Loucy (cell line): ENCODE results near the gene OR52M1.

Experiments
- H2AFZ ChIP-seq: fragments of 200-600 bp; sonication (generic); 2 replicates; pipeline ENCODE4 v1.6.0; 2016; ENCODE audit warnings: antibody characterized with exemption, mild to moderate bottlenecking, low read length, moderate library complexity
- H3F3A ChIP-seq: fragments of 200-600 bp; 2 replicates; pipeline ENCODE4 v1.6.0; 2016; ENCODE audit warnings: antibody characterized with exemption, low read depth, mild to moderate bottlenecking
- H3K27me3 ChIP-seq: fragments of 200-600 bp; sonication (generic); 2 replicates; pipeline ENCODE4 v1.6.1; 2014; ENCODE audit warnings: low read length, mild to moderate bottlenecking; ENCODE audit not compliant: insufficient read depth, poor library complexity, severe bottlenecking
- H3K36me3 ChIP-seq: fragments of 200-600 bp; sonication (generic); 2 replicates; pipeline ENCODE4 v1.6.1; 2016; ENCODE audit warnings: low read length; ENCODE audit not compliant: insufficient read depth
- H3K4me1 ChIP-seq: fragments of 200-600 bp; sonication (generic); 2 replicates; pipeline ENCODE4 v1.5.1; 2014; ENCODE audit warnings: low read length, mild to moderate bottlenecking; ENCODE audit not compliant: insufficient read depth, poor library complexity, severe bottlenecking
- H3K4me2 ChIP-seq: fragments of 200-600 bp; sonication (generic); 2 replicates; pipeline ENCODE4 v1.6.0; 2014; ENCODE audit warnings: antibody characterized with exemption, low read length, low read depth, mild to moderate bottlenecking; ENCODE audit not compliant: poor library complexity, severe bottlenecking
- H3K4me3 ChIP-seq: fragments of 200-600 bp; sonication (generic); 2 replicates; pipeline ENCODE4 v1.5.1; 2014; ENCODE audit warnings: low read length, mild to moderate bottlenecking, mixed read lengths; ENCODE audit not compliant: poor library complexity, severe bottlenecking
- H3K79me2 ChIP-seq: fragments of 200-600 bp; sonication (generic); 2 replicates; pipeline ENCODE4 v1.6.1; 2014; ENCODE audit warnings: low read length; ENCODE audit not compliant: insufficient read depth
- H3K9ac ChIP-seq: fragments of 200-600 bp; sonication (generic); 2 replicates; pipeline ENCODE4 v1.6.0; 2014; ENCODE audit warnings: mild to moderate bottlenecking, low read depth, low read length, moderate library complexity; ENCODE audit not compliant: poor library complexity, severe bottlenecking
- H3K9me2 ChIP-seq: fragments of 200-600 bp; sonication (generic); replicated peaks from 2 replicates; pipeline ENCODE4 v1.6.1; 2016; ENCODE audit warnings: low read depth, low read length, mixed read lengths
- H3K9me3 ChIP-seq: fragments of 200-600 bp; sonication (generic); 2 replicates; pipeline ENCODE4 v1.6.1; 2014; ENCODE audit warnings: mild to moderate bottlenecking, antibody characterized with exemption, low read length, low read depth; ENCODE audit not compliant: insufficient read depth
- H4K20me1 ChIP-seq: fragments of 200-600 bp; sonication (generic); 2 replicates; pipeline ENCODE4 v1.6.0; 2014; ENCODE audit warnings: antibody characterized with exemption, low read length, mild to moderate bottlenecking; ENCODE audit not compliant: insufficient read depth, poor library complexity, severe bottlenecking
- EZH2phosphoT487 ChIP-seq: fragments of 200-600 bp; IDR thresholded peaks from 2 replicates; pipeline ENCODE4 v1.6.1; 2018; ENCODE audit warnings: antibody characterized with exemption, mild to moderate bottlenecking, moderate library complexity, borderline replicate concordance
- TF ChIP-seq, protein P1 (sequence below): fragments of 200-600 bp; sonication (generic); conservative IDR thresholded peaks from 2 replicates; pipeline ENCODE4 v1.5.1; 2014; ENCODE audit warnings: mild to moderate bottlenecking, antibody characterized with exemption, low read length

Gene OR52M1

DNA sequence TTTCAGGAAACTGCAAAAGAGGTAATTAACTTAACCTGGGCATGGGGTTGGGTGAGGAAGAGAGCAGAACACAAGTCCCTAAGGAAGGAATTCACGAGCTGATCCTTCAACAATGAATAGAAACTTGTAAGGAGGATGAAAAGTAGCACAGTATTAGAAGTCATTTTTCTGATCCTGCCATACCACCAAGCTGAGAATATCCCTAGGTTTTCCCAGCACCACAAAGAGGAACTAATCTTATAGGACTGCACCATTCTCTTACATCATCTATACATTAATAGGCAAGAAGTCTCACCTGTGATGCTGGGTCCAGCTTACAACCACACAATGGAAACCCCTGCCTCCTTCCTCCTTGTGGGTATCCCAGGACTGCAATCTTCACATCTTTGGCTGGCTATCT lies 48.7 kb downstream of the OR52M1 start, which contains the start of gene OR52I1:
Gene OR52I1, plus strand, starts transcription at position 301 of the 400 bp plus-strand sequence. Its CDS starts 0 bp downstream, at position 301.
- Histone ChIP-seq H3K9me3 (no peaks in the 10 kb centered on the region), H3K27me3 (no peaks in the 10 kb centered on the region), H3K4me3 (no peak within 1 kb of the TSS), H4K20me1 (no peaks in the 10 kb centered on the region), H3K4me2 (no peak within 1 kb of the TSS), H3F3A (no peaks in the 10 kb centered on the region), H3K36me3 (no peaks in the 10 kb centered on the region), H3K9me2 (no peaks in the 10 kb centered on the region), H2AFZ (no peak within 1 kb of the TSS), H3K9ac (no peak within 1 kb of the TSS), H3K4me1 (no peaks in the 10 kb centered on the region), H3K79me2 (no peaks in the 10 kb centered on the region)
- TF ChIP-seq, protein P1, sequence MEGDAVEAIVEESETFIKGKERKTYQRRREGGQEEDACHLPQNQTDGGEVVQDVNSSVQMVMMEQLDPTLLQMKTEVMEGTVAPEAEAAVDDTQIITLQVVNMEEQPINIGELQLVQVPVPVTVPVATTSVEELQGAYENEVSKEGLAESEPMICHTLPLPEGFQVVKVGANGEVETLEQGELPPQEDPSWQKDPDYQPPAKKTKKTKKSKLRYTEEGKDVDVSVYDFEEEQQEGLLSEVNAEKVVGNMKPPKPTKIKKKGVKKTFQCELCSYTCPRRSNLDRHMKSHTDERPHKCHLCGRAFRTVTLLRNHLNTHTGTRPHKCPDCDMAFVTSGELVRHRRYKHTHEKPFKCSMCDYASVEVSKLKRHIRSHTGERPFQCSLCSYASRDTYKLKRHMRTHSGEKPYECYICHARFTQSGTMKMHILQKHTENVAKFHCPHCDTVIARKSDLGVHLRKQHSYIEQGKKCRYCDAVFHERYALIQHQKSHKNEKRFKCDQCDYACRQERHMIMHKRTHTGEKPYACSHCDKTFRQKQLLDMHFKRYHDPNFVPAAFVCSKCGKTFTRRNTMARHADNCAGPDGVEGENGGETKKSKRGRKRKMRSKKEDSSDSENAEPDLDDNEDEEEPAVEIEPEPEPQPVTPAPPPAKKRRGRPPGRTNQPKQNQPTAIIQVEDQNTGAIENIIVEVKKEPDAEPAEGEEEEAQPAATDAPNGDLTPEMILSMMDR, result no peak
- no peak for TF ChIP-seq EZH2phosphoT487
